ENCODE results near the gene YES1. TPM values are rescaled to one million over a fixed set of nuclear protein-coding genes. Genes with fewer than 3 reads are reported as not detected.
"Not testable (repeated sequence)": the region's sequence is repeated elsewhere in the genome, so short reads cannot be mapped to it uniquely, and the experiment has no call there.

Gene YES1
- total RNA-seq, 6 experiments from 2014 or later: 30.6 to 57.8 (median 46.5) TPM

DNA sequence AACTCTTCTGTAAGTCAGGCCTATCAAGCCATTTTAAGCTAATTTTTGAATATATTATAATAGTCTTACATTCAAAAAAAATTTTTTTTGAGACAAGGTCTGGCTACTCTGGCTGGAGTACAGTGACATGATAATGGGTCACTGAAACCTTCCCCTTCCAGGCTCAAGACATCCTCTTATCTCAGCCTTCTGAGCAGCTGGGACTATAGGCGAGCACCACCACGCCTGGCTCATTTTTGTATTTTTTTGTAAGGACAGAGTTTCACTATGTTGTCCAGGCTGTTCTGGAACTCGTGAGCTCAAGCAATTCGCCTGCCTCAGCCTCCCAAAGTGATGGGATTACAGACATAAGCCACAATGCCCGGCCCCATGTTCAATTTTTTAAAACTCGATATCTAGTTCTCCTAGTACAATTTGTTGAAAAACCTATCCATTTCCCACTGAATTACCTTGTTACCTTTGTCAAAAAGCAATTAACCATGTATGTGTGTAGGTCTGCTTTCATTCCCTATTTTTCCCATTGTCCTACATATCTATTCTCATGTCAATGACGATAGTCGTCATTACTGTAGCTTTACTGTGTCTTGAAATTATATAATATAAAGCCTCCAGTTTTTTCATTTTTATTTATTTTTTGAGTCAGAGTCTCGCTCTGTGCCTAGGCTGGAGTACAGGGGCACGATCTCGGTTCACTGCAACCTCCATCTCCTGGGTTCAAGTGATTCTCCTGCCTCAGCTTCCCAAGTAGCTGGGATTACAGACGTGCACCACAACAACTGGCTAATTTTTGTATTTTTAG is 44.8 kb downstream of the YES1 start:
- Mint-ChIP-seq H3K27me3 (ENCODE audit: insufficient read depth) (no peaks in the 10 kb centered on the region), H3K4me1 (ENCODE audit: low read depth) (peaks cover 12% of the 10 kb centered on the region), H3K4me3 (no peak overlapping the region), H3K27ac (no peak overlapping the region), H3K36me3 (ENCODE audit: low read depth) (no peaks in the 10 kb centered on the region), H3K9me3 (no peaks in the 10 kb centered on the region)
- DNase-seq: no peak
- TF ChIP-seq, protein P1, sequence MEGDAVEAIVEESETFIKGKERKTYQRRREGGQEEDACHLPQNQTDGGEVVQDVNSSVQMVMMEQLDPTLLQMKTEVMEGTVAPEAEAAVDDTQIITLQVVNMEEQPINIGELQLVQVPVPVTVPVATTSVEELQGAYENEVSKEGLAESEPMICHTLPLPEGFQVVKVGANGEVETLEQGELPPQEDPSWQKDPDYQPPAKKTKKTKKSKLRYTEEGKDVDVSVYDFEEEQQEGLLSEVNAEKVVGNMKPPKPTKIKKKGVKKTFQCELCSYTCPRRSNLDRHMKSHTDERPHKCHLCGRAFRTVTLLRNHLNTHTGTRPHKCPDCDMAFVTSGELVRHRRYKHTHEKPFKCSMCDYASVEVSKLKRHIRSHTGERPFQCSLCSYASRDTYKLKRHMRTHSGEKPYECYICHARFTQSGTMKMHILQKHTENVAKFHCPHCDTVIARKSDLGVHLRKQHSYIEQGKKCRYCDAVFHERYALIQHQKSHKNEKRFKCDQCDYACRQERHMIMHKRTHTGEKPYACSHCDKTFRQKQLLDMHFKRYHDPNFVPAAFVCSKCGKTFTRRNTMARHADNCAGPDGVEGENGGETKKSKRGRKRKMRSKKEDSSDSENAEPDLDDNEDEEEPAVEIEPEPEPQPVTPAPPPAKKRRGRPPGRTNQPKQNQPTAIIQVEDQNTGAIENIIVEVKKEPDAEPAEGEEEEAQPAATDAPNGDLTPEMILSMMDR (IDR thresholded peaks at IDR 0.05): no peak

DNA sequence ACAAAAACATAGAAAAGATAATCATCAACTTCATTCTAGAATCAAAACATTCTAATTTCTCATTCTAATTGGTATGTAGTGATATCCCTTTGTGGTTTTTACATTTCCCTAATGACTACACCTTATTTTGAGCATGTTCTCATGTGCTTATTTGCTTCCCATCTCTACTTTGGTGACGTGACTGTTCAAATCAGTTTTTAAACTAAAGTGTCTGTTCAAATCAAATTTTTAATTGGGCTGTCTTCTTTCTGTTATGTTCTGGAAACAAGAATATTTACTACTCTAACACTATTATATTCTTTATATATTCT is 45.5 kb downstream of the YES1 start:
- no peaks in the 10 kb centered on the region for H3K27me3 Mint-ChIP-seq (ENCODE audit: insufficient read depth)
- no peak for DNase-seq
- H3K4me3 Mint-ChIP-seq: no peak overlapping the region
- H3K27ac Mint-ChIP-seq: no peak overlapping the region
- H3K4me1 Mint-ChIP-seq (ENCODE audit: low read depth): peaks cover 12% of the 10 kb centered on the region
- TF ChIP-seq, protein P1 (IDR thresholded peaks at IDR 0.05): no peak
- H3K9me3 Mint-ChIP-seq: no peaks in the 10 kb centered on the region
- no peaks in the 10 kb centered on the region for H3K36me3 Mint-ChIP-seq (ENCODE audit: low read depth)

DNA sequence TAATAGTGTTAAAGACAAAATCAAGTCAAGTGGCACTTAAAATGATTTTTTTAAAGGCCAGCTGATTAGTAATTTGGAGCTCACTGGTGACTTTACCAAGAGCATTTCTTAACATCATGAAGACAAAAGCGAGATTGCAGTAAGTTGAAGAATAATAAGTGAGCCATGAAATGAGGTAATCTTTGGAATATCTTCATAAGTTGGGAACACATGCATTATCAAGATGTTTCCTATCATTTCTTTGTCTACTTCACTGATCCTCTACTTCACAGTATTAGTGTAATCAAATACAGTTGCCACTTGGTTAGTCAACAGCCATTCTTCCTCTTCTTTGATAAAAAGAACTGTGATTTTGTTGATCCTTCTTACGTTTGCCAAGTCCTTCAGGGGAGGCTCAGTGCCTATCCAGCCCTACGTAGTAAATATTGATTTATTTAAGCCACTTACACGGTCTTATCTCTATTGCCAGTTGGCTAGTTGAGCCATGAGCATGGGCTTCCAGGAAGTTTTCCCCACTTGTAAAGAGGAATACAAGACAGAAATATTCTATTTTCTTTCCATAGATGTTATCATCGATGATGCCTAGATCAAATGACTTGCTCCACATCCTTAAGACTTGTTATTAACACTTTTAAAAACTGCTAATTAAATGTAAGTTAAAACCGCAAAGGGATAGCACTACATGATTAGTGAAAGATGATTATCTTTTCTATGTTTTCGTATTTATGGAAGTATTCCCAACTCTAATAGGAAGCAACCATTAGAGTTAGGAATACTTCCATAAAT is 46.1 kb downstream of the YES1 start:
- Mint-ChIP-seq H3K36me3 (ENCODE audit: low read depth) (no peaks in the 10 kb centered on the region), H3K4me1 (ENCODE audit: low read depth) (peaks cover 10% of the 10 kb centered on the region), H3K27ac (no peak overlapping the region), H3K9me3 (no peaks in the 10 kb centered on the region), H3K4me3 (no peak overlapping the region), H3K27me3 (ENCODE audit: insufficient read depth) (no peaks in the 10 kb centered on the region)
- DNase-seq: no peak
- TF ChIP-seq, protein P1 (IDR thresholded peaks at IDR 0.05): no peak

DNA sequence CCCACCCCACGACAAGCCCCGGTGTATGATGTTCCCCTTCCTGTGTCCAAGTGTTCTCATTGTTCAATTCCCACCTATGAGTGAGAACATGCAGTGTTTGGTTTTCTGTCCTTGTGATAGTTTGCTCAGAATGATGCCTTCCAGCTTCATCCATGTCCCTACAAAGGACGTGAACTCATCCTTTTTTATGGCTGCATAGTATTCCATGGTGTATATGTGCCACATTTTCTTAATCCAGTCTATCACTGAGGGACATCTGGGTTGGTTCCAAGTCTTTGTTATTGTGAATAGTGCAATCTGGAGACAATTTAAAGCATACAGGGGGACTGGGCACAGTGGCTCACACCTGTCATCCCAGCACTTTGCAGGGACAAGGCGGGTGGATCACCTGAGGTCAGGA is 52.2 kb downstream of the YES1 start:
- not testable (repeated sequence) for H3K36me3 Mint-ChIP-seq (ENCODE audit: low read depth); H3K9me3 Mint-ChIP-seq; H3K4me3 Mint-ChIP-seq; H3K4me1 Mint-ChIP-seq (ENCODE audit: low read depth); H3K27ac Mint-ChIP-seq; H3K27me3 Mint-ChIP-seq (ENCODE audit: insufficient read depth); DNase-seq

DNA sequence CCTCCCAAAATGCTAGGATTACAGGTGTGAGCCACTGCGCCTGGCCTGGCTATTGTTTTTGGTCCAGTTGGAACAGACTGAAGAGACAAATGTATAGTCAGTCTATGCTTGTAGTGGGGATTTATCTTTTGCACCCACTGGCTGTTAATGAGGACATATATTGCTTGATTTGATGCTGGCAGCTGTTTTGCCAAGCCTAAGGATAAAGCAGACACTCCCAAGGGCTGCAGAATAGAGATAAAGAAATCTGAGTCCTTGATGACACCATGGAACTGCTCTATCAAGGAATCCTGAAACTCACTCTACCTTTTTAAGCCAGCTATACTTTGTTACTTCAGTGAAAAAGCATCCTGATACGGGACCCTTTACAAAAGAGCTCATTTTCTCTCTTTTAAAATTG is 56.5 kb downstream of the YES1 start:
- Mint-ChIP-seq H3K9me3 (no peaks in the 10 kb centered on the region), H3K27me3 (ENCODE audit: insufficient read depth) (no peaks in the 10 kb centered on the region; the same call in 1 of the 2 replicates), H3K4me3 (no peak overlapping the region), H3K27ac (no peak overlapping the region), H3K4me1 (ENCODE audit: low read depth) (no peaks in the 10 kb centered on the region), H3K36me3 (ENCODE audit: low read depth) (no peaks in the 10 kb centered on the region)
- no peak for DNase-seq
- TF ChIP-seq, protein P1 (IDR thresholded peaks at IDR 0.05): no peak

DNA sequence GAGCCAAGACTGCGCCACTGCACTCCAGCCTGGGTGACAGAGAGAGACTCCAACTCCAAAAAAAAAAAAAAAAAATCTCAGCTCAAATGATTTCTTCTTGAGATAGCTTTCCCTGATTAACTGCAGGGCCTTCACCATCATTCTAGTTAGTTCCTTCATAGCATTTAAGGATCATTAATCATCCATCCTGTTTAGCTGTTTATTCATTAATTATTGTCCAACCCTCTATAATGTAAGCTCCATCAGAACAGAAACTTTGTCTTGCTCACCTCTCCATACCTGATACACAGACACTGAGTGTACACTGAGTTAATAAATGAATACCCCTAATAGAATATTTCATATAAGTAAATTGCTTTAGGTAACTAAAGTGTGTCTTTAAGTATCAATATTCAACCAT is 57.4 kb downstream of the YES1 start:
- TF ChIP-seq, protein P1 (IDR thresholded peaks at IDR 0.05): no peak
- H3K9me3 Mint-ChIP-seq: no peaks in the 10 kb centered on the region
- no peak overlapping the region for H3K27ac Mint-ChIP-seq
- H3K4me3 Mint-ChIP-seq: no peak overlapping the region
- no peaks in the 10 kb centered on the region for H3K36me3 Mint-ChIP-seq (ENCODE audit: low read depth)
- no peaks in the 10 kb centered on the region for H3K4me1 Mint-ChIP-seq (ENCODE audit: low read depth)
- DNase-seq: no peak
- H3K27me3 Mint-ChIP-seq (ENCODE audit: insufficient read depth): no peaks in the 10 kb centered on the region
